GM21360 (cell line): Measurements from ENCODE around the gene LIMK2.
"Not testable (repeated sequence)": the region's sequence is repeated elsewhere in the genome, so short reads cannot be mapped to it uniquely, and the experiment has no call there.

Experiments used
- ATAC-seq: cut with Tn5 transposase; IDR thresholded peaks from one replicate; pipeline ENCODE4 v1.9.1; 2021; ENCODE audit warnings: mild to moderate bottlenecking, moderate library complexity; ENCODE audit not compliant: unreplicated experiment

LIMK2 gene

DNA sequence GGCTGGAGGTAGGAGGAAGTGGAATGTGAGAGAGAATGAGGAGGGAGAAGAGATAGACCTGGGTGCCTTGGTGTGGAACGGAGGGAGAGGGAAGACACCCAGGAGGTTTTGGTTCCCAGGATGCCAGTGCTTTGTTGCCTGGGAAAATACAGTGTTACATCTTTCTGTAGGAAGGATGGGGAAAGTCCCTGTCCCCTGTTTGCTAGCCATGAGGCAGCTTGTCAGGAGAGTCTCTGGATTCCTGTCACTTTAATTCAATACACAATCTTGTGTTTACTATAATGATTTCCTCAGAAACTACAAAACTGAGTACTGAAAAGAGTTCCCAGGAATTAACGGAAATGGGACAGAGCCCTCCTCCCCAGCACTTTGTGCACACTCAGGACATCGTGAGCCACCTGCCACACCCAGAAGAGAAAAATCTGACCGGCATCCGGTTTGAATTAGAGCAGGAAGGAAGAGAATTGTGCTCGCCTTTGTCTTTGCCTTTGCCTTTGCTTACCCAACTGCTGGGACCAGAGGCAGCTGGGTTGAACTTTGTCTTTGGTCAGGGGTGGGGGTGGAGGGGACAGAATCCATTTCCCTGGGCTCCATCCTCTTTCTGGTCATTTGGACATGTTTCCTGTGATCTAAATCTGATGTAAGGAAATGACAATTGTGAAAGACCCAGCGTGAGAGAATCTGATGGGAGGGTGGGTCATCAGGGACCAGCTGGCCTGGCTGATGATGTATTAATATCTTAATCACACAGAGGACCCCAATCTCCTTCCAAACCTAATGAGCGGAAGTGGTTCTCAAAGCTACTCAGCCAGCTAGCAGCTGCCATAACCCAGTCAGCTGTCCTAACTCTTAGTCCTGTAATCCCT is 1.3 kb upstream of the LIMK2 start:
- no peak for ATAC-seq

- ATAC-seq, result no peak
These were observed 626 bp upstream of the LIMK2 start for GRCh38 chr22:31211482-31211861.

GRCh38 chr22:31212783-31213629 is 908 bp downstream of the LIMK2 start:
- no peak for ATAC-seq

DNA sequence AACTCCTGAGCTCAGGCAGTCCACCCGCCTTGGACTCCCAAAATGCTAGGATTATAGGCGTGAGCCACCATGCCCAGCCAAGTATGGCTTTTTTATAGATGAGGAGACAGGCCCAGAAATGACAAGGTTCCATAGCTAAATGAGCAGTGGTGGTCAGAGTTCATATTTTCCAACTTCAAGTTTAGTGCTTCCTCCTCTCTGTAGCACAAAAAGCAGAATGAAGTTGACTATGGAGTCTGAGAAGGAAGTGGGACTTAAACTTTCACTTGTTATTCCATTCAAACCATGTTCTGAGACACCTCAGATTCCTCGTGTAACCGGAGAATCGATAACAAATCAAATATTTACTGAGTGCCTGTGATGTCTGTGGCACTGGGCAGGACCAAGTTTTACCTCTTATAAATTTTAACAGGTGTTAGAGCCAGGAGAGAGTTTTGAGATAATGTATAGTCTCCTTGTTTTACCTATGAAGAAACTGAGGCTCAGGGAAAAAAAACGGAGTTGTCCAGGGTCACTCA is 3.0 kb downstream of the LIMK2 start:
- no peak for ATAC-seq

- no peak for ATAC-seq
These were observed 6.6 kb downstream of the LIMK2 start for GRCh38 chr22:31218565-31219262.

GRCh38 chr22:31221084-31221483 is 9.0 kb downstream of the LIMK2 start:
- ATAC-seq, result no peak

DNA sequence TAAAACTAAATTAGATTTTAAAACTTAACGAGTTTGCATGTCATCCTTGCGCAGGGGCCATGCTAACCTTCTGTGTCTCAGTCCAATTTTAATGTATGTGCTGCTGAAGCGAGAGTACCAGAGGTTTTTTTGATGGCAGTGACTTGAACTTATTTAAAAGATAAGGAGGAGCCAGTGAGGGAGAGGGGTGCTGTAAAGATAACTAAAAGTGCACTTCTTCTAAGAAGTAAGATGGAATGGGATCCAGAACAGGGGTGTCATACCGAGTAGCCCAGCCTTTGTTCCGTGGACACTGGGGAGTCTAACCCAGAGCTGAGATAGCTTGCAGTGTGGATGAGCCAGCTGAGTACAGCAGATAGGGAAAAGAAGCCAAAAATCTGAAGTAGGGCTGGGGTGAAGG is 10.6 kb downstream of the LIMK2 start:
- ATAC-seq, result no peak

- no peak for ATAC-seq
These were observed 11.7 kb downstream of the LIMK2 start for GRCh38 chr22:31223786-31224191.

GRCh38 chr22:31224691-31225090 is 12.6 kb downstream of the LIMK2 start:
- ATAC-seq, result not testable (repeated sequence)

DNA sequence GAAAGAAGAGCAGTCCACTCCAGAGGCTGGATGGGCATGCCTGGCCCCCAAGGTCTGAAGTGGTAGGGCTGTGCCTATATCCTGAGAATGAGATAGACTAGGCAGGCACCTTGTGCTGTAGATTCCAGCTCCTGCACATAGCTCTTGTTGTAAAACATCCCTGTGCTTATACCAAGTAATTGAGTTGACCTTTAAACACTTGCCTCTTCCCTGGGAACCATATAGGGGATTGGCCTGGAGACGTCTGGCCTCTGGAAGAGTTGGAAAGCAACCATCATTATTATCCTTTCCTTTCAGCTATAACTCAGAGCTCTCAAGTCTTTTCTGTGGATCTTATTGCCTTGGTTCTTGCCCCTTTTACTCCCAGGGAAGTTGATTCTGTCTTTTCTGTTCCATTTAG is 15.1 kb downstream of the LIMK2 start:
- ATAC-seq, result no peak

GRCh38 chr22:31229402-31230079 is 17.4 kb downstream of the LIMK2 start:
- ATAC-seq, result no peak

DNA sequence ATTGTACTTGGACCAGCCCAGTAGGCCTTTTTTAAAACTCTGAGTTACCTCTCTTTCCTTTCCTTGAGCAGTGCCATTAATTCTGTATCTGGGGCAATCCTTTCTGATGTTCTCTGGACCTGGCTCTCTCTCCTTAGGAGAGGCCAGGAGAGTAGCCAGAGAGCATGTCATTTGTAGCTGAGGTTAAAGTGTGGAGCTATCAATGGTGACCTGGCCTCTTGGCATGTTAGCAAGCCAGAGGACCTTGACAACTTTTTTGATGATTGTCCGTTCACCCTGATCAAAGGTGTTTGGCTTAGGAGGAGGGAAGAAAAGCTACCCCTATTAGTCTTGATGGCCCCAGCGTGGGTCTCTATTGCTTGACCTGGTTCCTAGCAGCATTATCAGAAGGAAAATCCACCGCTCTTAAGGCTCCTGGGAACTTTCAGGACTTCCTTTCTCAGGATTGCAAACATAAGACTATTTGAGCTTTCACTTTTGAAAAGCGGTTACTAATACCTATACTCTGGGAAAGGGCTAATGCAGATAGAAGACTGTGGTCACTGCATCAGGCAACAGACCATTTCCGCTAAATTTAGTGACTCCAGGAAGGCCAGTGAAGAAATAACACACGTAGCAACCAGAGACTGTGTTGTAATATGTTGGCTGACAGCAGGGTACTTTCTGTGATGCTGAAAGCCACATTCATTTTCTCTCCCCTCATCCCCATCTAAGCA is 18.2 kb downstream of the LIMK2 start:
- no peak for ATAC-seq

- no peak for ATAC-seq
These were observed 18.9 kb downstream of the LIMK2 start for GRCh38 chr22:31230871-31231621.

DNA sequence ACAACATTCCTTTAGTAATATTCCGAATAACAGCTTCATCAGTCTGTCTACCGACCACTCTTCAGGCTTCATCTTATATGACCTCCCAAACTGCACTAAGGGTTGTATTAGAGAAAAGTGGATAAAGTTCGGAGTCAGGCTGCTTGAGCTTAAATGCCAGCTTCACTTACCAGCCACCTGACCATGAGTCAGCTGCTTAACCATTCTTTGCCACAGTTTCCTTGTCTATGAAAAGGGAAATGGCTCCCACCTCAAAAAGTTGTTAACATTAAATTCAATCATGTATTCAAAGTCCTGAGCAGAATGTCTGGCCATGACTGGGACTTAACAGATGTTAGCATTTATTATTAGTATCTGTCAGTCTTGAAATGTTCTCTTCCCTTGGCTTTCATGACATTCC is 20.9 kb downstream of the LIMK2 start:
- ATAC-seq, result no peak

DNA sequence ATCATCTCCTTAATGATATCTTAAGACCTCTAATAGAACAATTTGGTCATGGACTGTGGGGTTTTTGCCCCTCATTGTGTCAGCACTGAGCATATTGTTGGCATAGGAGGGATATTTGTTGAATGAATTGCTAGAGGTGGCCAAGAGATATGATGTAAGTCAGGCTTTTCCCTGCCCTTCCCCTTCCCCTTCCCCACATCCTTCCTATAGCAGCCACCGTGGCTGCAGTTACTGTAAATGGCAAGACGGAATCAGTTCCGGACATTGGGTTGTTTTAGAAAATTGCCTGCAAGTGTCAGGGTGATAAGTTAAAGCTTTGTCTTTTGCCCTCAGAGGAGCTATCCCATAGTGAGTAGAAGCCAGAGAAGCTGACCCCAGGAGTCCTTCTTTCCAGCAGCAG is 23.0 kb downstream of the LIMK2 start:
- ATAC-seq, result no peak

DNA sequence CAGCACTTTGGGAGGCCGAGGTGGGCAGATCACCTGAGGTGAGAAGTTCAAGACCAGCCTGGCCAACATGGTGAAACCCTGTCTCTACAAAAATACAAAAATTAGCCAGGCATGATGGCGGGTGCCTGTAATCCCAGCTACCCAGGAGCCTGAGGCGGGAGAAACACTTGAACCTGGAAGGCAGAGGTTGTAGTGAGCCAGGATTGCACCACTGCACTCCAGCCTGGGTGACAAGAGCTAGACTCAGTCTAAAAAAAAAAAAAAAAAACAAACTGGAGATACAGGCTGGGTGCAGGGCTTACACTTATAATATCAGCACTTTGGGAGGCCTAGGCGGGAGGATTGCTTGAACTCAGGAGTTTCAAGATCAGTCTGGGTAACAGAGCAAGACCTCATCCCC is 23.9 kb downstream of the LIMK2 start:
- not testable (repeated sequence) for ATAC-seq

GRCh38 chr22:31238057-31238456 is 26.0 kb downstream of the LIMK2 start:
- ATAC-seq, result no peak

GRCh38 chr22:31239771-31240370 is 27.8 kb downstream of the LIMK2 start:
- ATAC-seq, result no peak

- ATAC-seq, result no peak
These were observed 29.1 kb downstream of the LIMK2 start for GRCh38 chr22:31241200-31241599.
